HFF-Myc (cell line): Measurements from ENCODE around the gene CUBN.

Experiments used
- DNase-seq: peaks from one replicate; pipeline ENCODE4 v3.0.0-alpha.2; 2011; ENCODE audit warnings: low read depth; ENCODE audit errors: extremely low read depth
- H3K4me3 ChIP-seq: replicated peaks from 2 replicates; pipeline ENCODE4 v1.5.1; 2011; ENCODE audit warnings: low read depth, mild to moderate bottlenecking, control low read depth, low read length
- CTCF ChIP-seq: IDR thresholded peaks from 2 replicates; pipeline ENCODE4 v1.5.1; 2012; ENCODE audit warnings: mild to moderate bottlenecking, low read depth, low read length, control low read depth; ENCODE audit errors: missing control alignments

Gene CUBN

GRCh38 chr10:16910793-16911164 lies 218.8 kb downstream of the CUBN start:
- H3K4me3 ChIP-seq: no peak overlapping the region
- TF ChIP-seq CTCF: no peak
- no peak for DNase-seq

- no peak overlapping the region for H3K4me3 ChIP-seq
- no peak for TF ChIP-seq CTCF
- DNase-seq: no peak
These were observed 219.4 kb downstream of the CUBN start for GRCh38 chr10:16909961-16910792.

DNA sequence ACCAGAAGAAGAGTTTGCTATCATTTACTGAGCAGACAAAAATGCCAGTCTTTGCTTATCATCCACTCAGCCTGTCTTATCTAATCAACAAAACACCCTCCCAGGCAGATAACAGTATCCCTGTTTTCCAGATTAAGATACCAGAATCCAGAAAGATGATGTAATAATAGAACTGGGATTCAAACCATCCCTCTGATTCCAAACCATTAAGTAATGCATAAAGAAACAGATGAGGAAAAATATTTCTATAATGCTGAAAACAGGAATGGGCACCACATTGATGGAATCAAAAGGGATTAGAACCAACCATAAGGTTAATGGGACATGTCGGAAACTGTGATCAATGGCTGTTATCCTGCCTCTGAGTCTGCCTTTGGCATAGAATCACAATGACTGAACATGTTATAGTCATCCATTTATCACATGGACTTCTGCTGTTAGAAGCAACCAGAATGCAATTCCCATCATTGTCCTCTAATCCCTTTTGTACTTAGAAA lies 220.3 kb downstream of the CUBN start:
- no peak for DNase-seq
- no peak overlapping the region for H3K4me3 ChIP-seq
- no peak for TF ChIP-seq CTCF

GRCh38 chr10:16907687-16908086 lies 221.9 kb downstream of the CUBN start:
- H3K4me3 ChIP-seq: no peak overlapping the region
- TF ChIP-seq CTCF: no peak

DNA sequence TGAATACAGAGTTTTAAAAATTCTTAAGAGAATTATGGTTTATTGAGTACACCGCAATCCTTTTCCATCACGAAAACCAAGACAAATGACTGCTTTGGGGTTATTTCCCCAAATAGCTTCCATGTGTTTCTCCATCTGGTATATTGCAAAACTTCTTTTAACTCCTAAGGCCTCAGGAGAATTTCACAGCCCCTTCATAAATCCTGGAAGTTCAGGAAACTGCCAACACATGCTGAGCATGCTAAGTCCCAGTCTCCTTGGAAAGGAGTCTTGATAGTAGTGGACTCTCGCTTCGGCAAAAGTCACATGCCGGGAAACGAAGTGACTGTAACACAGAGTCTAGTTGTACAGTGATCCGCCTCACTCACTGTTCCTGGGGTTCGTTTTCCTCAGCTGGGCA lies 224.3 kb downstream of the CUBN start:
- H3K4me3 ChIP-seq: no peak overlapping the region
- peak; percentile 82 for DNase-seq
- no peak for TF ChIP-seq CTCF

More at GRCh38 chr10:16907687-16908086, 221.9 kb downstream of the CUBN start:
- DNase-seq: no peak

DNA sequence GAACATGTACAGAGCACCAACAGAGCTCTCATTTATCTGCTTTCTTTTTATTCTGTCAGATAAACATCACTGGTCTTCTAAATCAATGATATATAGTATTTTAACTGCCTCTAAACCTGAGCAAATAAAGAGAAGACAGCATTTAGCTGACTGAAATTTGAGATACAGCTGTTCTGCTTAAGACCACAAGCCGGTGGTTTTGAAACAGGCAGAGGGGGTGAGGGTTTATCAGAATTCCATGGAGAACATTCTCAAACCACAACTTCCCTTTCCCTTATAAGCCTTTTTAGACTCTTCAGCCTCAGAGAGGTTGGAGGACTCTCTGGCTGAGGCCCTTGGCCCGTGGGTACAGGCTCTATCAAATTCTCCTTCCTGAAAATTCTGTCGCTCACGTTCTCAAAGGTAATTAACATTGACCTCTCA lies 225.0 kb downstream of the CUBN start:
- DNase-seq: peak; percentile 60
- no peak overlapping the region for H3K4me3 ChIP-seq
- no peak for TF ChIP-seq CTCF
